A549 (cell line): Measurements from ENCODE around the gene MRPS35.

Experiments
- CHD4 ChIP-seq: fragments of 200-600 bp; sonication (generic); IDR thresholded peaks from 2 replicates; pipeline ENCODE4 v1.6.1; 2016; ENCODE audit warnings: antibody characterized with exemption, mild to moderate bottlenecking, borderline replicate concordance
- CTCF ChIP-seq: fragments of >200 bp; sonication (Bioruptor Twin); formaldehyde crosslinking; IDR thresholded peaks from 3 replicates; pipeline ENCODE4 v1.5.1; 2016
- POLR2AphosphoS2 ChIP-seq: conservative IDR thresholded peaks from 2 replicates; pipeline ENCODE4 v1.6.1; 2012; ENCODE audit warnings: low read length, improper control_type of control experiment, inconsistent platforms

DNA sequence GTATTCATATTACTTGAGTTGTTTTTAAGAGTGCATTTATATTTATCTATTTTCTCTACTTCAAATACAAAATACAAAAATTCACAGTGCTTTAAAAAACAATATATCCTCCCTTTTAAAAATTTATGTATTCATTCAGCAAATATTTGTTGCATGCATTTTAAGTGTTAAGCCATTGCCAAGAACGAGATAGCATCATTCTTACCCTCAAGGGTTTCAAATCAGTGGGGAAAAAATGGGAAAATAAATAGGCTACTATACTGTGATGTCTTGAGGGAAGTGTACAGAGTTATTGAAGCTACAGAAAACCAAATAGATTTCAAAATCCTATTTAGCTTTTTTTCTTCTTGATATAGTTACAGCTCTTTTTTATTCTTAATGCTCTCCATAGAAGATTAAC, 23.2 kb downstream of the MRPS35 start:
- TF ChIP-seq CHD4 (no peak), POLR2AphosphoS2 (no peak), CTCF (no peak)
